ENCODE results near the gene METTL9.
"Not testable (repeated sequence)": the region's sequence is repeated elsewhere in the genome, so short reads cannot be mapped to it uniquely, and the experiment has no call there.

The METTL9 gene

DNA sequence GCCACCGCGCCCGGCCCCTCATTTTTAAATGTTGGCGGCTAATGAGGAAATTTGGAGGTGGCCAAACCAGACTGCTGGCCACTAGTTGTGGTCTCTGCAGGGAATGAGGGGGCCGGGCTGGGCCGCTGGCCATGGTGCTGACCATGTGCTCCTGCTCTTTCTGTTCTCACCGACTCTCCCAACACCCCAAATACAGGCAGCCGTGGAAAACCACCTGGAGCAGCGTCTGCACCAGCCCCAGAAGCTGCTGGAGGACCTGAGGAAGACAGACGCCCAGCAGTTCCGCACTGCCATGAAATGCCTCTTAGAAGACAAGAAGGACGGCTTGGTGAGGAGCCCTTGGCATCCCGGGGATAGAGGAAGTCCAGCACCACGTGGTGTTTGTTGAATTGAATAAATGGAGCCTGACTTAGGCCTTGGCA, 85.7 kb downstream of the METTL9 start:
- no peak for ATAC-seq
- TF ChIP-seq CSDC2 (CRISPR knock-in tag; IDR thresholded peaks at IDR 0.05) (no peak), BACH2 (CRISPR knock-in tag; IDR thresholded peaks at IDR 0.05; ENCODE audit: borderline replicate concordance) (no peak), SNAI2 (CRISPR knock-in tag; IDR thresholded peaks at IDR 0.05) (no peak), ARNTL (CRISPR knock-in tag; IDR thresholded peaks at IDR 0.05; ENCODE audit: borderline replicate concordance, low read depth) (no peak), ZNF565 (CRISPR knock-in tag; conservative IDR thresholded peaks at IDR 0.05; ENCODE audit: low read depth) (no peak), ZNF70 (CRISPR knock-in tag; IDR thresholded peaks at IDR 0.05) (no peak), PPARA (CRISPR knock-in tag; IDR thresholded peaks at IDR 0.05; ENCODE audit: borderline replicate concordance) (no peak), ISL1 (CRISPR knock-in tag; IDR thresholded peaks at IDR 0.05) (no peak)
- TF ChIP-seq, protein P1, sequence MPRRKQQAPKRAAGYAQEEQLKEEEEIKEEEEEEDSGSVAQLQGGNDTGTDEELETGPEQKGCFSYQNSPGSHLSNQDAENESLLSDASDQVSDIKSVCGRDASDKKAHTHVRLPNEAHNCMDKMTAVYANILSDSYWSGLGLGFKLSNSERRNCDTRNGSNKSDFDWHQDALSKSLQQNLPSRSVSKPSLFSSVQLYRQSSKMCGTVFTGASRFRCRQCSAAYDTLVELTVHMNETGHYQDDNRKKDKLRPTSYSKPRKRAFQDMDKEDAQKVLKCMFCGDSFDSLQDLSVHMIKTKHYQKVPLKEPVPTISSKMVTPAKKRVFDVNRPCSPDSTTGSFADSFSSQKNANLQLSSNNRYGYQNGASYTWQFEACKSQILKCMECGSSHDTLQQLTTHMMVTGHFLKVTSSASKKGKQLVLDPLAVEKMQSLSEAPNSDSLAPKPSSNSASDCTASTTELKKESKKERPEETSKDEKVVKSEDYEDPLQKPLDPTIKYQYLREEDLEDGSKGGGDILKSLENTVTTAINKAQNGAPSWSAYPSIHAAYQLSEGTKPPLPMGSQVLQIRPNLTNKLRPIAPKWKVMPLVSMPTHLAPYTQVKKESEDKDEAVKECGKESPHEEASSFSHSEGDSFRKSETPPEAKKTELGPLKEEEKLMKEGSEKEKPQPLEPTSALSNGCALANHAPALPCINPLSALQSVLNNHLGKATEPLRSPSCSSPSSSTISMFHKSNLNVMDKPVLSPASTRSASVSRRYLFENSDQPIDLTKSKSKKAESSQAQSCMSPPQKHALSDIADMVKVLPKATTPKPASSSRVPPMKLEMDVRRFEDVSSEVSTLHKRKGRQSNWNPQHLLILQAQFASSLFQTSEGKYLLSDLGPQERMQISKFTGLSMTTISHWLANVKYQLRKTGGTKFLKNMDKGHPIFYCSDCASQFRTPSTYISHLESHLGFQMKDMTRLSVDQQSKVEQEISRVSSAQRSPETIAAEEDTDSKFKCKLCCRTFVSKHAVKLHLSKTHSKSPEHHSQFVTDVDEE (CRISPR knock-in tag; IDR thresholded peaks at IDR 0.05), result no peak
- TF ChIP-seq, protein P2, sequence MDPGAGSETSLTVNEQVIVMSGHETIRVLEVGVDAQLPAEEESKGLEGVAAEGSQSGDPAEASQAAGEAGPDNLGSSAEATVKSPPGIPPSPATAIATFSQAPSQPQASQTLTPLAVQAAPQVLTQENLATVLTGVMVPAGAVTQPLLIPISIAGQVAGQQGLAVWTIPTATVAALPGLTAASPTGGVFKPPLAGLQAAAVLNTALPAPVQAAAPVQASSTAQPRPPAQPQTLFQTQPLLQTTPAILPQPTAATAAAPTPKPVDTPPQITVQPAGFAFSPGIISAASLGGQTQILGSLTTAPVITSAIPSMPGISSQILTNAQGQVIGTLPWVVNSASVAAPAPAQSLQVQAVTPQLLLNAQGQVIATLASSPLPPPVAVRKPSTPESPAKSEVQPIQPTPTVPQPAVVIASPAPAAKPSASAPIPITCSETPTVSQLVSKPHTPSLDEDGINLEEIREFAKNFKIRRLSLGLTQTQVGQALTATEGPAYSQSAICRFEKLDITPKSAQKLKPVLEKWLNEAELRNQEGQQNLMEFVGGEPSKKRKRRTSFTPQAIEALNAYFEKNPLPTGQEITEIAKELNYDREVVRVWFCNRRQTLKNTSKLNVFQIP (CRISPR knock-in tag; IDR thresholded peaks at IDR 0.05; ENCODE audit: borderline replicate concordance, low read depth), result no peak

DNA sequence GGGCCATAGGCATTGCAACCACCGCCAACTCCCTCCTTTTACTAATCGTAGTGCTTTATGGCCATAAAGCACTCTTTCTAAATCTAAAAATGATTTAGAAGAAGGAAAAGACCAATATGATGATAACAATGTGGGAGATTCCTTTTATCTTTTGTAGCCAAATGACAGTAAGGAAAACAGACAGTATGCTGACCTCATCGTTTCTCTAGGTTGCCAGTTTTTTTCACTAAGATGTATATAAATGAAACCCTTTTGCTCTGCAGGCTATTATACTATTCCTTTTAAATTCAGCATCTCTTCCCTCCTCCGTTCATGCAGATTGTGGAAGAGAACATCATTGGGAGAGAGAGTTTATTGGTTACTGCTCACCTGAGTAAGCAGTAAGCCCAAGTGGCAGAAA, 89.7 kb downstream of the METTL9 start:
- TF ChIP-seq ZNF70 (CRISPR knock-in tag; IDR thresholded peaks at IDR 0.05) (no peak), ISL1 (CRISPR knock-in tag; IDR thresholded peaks at IDR 0.05) (no peak), ZNF565 (CRISPR knock-in tag; conservative IDR thresholded peaks at IDR 0.05; ENCODE audit: low read depth) (no peak), BACH2 (CRISPR knock-in tag; IDR thresholded peaks at IDR 0.05; ENCODE audit: borderline replicate concordance) (no peak), ZFP30 (CRISPR knock-in tag; IDR thresholded peaks at IDR 0.05) (no peak)
- TF ChIP-seq, protein P3, sequence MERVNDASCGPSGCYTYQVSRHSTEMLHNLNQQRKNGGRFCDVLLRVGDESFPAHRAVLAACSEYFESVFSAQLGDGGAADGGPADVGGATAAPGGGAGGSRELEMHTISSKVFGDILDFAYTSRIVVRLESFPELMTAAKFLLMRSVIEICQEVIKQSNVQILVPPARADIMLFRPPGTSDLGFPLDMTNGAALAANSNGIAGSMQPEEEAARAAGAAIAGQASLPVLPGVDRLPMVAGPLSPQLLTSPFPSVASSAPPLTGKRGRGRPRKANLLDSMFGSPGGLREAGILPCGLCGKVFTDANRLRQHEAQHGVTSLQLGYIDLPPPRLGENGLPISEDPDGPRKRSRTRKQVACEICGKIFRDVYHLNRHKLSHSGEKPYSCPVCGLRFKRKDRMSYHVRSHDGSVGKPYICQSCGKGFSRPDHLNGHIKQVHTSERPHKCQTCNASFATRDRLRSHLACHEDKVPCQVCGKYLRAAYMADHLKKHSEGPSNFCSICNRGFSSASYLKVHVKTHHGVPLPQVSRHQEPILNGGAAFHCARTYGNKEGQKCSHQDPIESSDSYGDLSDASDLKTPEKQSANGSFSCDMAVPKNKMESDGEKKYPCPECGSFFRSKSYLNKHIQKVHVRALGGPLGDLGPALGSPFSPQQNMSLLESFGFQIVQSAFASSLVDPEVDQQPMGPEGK (CRISPR knock-in tag; IDR thresholded peaks at IDR 0.05; ENCODE audit: borderline replicate concordance), result no peak
- ATAC-seq, result no peak

DNA sequence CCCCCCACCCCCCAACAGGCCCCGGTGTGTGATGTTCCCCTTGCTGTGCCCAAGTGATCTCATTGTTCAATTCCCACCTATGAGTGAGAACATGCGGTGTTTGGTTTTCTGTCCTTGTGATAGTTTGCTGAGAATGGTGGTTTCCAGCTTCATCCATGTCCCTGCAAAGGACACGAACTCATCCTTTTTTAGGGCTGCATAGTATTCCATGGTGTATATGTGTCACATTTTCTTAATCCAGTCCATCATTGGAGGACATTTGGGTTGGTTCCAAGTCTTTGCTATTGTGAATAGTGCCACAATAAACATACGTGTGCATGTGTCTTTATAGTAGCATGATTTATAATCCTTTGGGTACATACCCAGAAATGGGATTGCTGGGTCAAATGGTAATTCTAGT, 91.6 kb downstream of the METTL9 start:
- not testable (repeated sequence) for ATAC-seq

DNA sequence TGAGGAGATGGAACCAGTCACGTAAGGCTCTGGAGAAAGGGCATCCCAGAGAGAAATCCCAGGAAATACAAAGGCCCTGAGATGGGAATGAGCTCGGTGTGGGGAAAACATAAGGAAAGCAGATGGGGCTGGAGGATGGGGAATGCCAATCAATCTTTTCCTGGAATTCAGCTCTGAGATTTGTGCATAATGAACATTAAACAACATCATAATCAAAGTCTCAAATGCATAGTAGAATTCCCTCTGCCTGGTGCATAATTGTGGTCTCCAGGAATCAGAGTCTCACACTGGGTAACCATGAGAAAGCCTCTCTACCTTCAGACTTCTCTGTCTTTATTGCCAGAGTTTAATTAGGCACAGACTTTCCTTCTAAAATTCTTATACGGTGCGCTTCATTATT, 95.2 kb downstream of the METTL9 start:
- TF ChIP-seq PPARA (CRISPR knock-in tag; IDR thresholded peaks at IDR 0.05; ENCODE audit: borderline replicate concordance) (no peak), ISL1 (CRISPR knock-in tag; IDR thresholded peaks at IDR 0.05) (no peak), ZFP30 (CRISPR knock-in tag; IDR thresholded peaks at IDR 0.05) (no peak), ZC3H10 (CRISPR knock-in tag; IDR thresholded peaks at IDR 0.05) (no peak), TCF4 (CRISPR knock-in tag; IDR thresholded peaks at IDR 0.05; ENCODE audit: borderline replicate concordance) (no peak), TOX (CRISPR knock-in tag; IDR thresholded peaks at IDR 0.05; ENCODE audit: borderline replicate concordance) (no peak), ARNTL (CRISPR knock-in tag; IDR thresholded peaks at IDR 0.05; ENCODE audit: borderline replicate concordance, low read depth) (no peak), SNAI2 (CRISPR knock-in tag; IDR thresholded peaks at IDR 0.05) (no peak), ZNF70 (CRISPR knock-in tag; IDR thresholded peaks at IDR 0.05) (no peak), CSDC2 (CRISPR knock-in tag; IDR thresholded peaks at IDR 0.05) (no peak)
- TF ChIP-seq, protein P4, sequence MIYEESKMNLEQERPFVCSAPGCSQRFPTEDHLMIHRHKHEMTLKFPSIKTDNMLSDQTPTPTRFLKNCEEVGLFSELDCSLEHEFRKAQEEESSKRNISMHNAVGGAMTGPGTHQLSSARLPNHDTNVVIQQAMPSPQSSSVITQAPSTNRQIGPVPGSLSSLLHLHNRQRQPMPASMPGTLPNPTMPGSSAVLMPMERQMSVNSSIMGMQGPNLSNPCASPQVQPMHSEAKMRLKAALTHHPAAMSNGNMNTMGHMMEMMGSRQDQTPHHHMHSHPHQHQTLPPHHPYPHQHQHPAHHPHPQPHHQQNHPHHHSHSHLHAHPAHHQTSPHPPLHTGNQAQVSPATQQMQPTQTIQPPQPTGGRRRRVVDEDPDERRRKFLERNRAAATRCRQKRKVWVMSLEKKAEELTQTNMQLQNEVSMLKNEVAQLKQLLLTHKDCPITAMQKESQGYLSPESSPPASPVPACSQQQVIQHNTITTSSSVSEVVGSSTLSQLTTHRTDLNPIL (CRISPR knock-in tag; IDR thresholded peaks at IDR 0.05; ENCODE audit: low read depth), result no peak
- TF ChIP-seq, protein P2 (CRISPR knock-in tag; IDR thresholded peaks at IDR 0.05; ENCODE audit: borderline replicate concordance, low read depth), result no peak
- TF ChIP-seq, protein P5, sequence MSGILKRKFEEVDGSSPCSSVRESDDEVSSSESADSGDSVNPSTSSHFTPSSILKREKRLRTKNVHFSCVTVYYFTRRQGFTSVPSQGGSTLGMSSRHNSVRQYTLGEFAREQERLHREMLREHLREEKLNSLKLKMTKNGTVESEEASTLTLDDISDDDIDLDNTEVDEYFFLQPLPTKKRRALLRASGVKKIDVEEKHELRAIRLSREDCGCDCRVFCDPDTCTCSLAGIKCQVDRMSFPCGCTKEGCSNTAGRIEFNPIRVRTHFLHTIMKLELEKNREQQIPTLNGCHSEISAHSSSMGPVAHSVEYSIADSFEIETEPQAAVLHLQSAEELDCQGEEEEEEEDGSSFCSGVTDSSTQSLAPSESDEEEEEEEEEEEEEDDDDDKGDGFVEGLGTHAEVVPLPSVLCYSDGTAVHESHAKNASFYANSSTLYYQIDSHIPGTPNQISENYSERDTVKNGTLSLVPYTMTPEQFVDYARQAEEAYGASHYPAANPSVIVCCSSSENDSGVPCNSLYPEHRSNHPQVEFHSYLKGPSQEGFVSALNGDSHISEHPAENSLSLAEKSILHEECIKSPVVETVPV (CRISPR knock-in tag; IDR thresholded peaks at IDR 0.05), result no peak
- no peak for ATAC-seq

Data from SK-N-SH treated with all-trans-retinoic acid at 6 μM for 48 hours (cell line).